Nephron (organoid): ENCODE results near the gene IL19.
A peak's percentile ranks its signal among the peaks of the same experiment; 100 is the strongest.

Experiments
- H3K27ac Mint-ChIP-seq, 3 experiments: 2 replicates each; pipeline ENCODE4 v1.8.0; 2020; ENCODE audit warnings: mixed read lengths in 3 of 3, mild to moderate bottlenecking in 2 of 3, moderate library complexity in 1 of 3
- H3K27me3 Mint-ChIP-seq: 2 replicates; pipeline ENCODE4 v1.8.0; 2021; ENCODE audit warnings: low read depth, mild to moderate bottlenecking, moderate library complexity, mixed read lengths
- H3K36me3 Mint-ChIP-seq: 2 replicates; pipeline ENCODE4 v1.8.0; 2020; ENCODE audit warnings: low read depth, mixed read lengths
- H3K4me1 Mint-ChIP-seq: 2 replicates; pipeline ENCODE4 v1.8.0; 2020; ENCODE audit warnings: mixed read lengths
- H3K4me3 Mint-ChIP-seq, 3 experiments: 2 replicates each; pipeline ENCODE4 v1.8.0; 2020; ENCODE audit warnings: mild to moderate bottlenecking in 3 of 3, mixed read lengths in 3 of 3, moderate library complexity in 2 of 3
- H3K9me3 Mint-ChIP-seq: 2 replicates; pipeline ENCODE4 v1.8.0; 2020; ENCODE audit warnings: mixed read lengths
- TF ChIP-seq, protein P1 (sequence below), 3 experiments: fragments of 200-600 bp; sonication (generic); IDR thresholded peaks; one replicate each; pipeline ENCODE4 v1.5.0; 2021; ENCODE audit warnings: antibody characterized with exemption in 3 of 3; ENCODE audit not compliant: unreplicated experiment in 3 of 3

IL19 gene

DNA sequence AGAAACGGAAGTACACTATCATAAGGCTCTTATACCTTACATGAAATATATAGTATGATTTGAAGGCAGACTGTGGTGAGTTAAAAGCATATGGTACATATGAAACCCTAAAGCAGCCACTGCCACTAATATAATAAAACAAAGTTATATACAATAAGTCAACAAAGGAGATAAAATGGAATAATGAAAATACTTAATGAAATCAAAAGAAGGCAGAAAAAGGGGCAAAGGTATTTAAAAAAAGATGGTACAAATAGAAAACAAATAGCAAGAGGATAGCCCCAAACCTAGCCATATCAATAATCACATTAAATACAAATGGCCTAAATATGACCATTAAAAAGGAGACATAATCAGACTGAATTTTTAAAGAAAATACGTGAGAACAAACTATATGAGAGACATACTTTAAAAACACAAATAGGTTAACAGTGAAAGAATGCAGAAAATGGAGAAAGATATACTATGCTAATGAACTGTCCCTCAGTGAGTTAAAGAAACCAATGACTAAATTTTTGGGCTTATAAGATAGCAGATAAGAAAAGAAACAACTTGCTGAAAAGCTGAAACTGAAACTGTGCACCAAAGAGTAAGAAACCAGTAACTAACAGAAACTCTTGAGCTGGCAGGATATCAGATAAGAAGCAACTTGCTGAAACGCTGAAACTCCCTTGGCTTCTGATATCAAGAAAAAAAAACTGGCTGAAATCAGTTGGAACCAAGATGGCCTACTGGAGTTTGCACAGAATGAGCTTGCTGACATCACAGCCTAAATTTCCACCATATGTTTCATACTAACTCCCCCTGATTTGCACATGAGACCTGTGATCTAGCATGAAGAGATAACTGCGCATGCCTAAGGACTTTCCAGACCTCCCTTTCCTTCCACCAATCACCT lies 46.1 kb downstream of the IL19 start:
- TF ChIP-seq, protein P1, sequence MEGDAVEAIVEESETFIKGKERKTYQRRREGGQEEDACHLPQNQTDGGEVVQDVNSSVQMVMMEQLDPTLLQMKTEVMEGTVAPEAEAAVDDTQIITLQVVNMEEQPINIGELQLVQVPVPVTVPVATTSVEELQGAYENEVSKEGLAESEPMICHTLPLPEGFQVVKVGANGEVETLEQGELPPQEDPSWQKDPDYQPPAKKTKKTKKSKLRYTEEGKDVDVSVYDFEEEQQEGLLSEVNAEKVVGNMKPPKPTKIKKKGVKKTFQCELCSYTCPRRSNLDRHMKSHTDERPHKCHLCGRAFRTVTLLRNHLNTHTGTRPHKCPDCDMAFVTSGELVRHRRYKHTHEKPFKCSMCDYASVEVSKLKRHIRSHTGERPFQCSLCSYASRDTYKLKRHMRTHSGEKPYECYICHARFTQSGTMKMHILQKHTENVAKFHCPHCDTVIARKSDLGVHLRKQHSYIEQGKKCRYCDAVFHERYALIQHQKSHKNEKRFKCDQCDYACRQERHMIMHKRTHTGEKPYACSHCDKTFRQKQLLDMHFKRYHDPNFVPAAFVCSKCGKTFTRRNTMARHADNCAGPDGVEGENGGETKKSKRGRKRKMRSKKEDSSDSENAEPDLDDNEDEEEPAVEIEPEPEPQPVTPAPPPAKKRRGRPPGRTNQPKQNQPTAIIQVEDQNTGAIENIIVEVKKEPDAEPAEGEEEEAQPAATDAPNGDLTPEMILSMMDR (IDR thresholded peaks at IDR 0.05; ENCODE audit: unreplicated experiment in 3 of 3) = no peak
- H3K27me3 Mint-ChIP-seq = peaks cover 6% of the 10 kb centered on the region
- peaks cover 12% of the 10 kb centered on the region for H3K9me3 Mint-ChIP-seq
- peak overlapping the region; percentile 17 to 76 (median 71) for H3K27ac Mint-ChIP-seq
- no peaks in the 10 kb centered on the region for H3K36me3 Mint-ChIP-seq
- peak overlapping the region in 1 of 3 experiments; percentile 8 for H3K4me3 Mint-ChIP-seq
- peaks cover 26% of the 10 kb centered on the region for H3K4me1 Mint-ChIP-seq

DNA sequence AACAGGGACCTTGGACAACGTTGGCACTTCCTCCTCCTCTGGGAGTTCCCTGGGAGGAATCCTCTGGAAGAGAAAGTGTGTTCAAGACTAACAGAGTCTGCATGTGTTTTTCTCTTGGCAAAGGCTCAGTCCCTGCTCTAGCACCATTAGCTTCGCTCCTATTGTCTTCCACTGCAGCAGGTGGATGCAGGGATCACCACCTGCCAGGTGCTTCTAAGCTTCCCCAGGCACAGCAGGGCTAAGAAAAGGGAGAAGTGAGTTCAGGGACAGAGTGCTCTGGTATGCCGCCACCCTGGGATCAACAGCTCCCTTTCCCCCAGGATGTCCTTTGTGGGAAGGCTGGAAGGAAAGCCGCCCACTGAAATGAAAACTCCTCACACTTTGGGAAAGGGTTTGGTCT lies 50.9 kb downstream of the IL19 start:
- Mint-ChIP-seq H3K27me3 (peaks cover 12% of the 10 kb centered on the region), H3K9me3 (no peaks in the 10 kb centered on the region), H3K4me3 (no peak overlapping the region), H3K27ac (no peak overlapping the region), H3K4me1 (peaks cover 32% of the 10 kb centered on the region), H3K36me3 (no peaks in the 10 kb centered on the region)
- TF ChIP-seq, protein P1 (IDR thresholded peaks at IDR 0.05; ENCODE audit: unreplicated experiment in 3 of 3) = no peak

DNA sequence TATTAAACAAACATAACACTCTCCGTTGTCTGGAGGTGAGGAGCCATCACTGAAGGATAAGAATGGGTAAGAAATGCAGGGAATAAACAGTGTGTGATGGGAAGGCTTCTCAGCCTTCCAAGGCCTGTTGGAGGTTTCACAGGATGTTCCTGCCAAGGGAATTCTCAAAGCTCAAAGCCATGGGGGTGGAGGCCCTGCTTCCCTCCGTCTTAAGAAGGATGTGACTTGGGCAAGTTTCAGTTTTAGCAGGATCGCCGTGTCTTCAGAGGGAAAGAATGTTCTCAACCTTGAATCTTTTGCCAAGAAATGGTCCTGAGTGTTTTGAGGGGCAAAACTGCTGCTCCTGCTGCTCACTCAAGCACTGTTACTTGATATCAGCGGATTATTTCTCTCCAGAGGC lies 53.2 kb downstream of the IL19 start:
- Mint-ChIP-seq H3K27me3 (peaks cover 15% of the 10 kb centered on the region), H3K9me3 (no peaks in the 10 kb centered on the region), H3K36me3 (no peaks in the 10 kb centered on the region), H3K4me3 (no peak overlapping the region), H3K27ac (peak overlapping the region in 2 of 3 experiments; percentile 23 to 58), H3K4me1 (peaks cover 27% of the 10 kb centered on the region)
- TF ChIP-seq, protein P1 (IDR thresholded peaks at IDR 0.05; ENCODE audit: unreplicated experiment in 3 of 3) = no peak

DNA sequence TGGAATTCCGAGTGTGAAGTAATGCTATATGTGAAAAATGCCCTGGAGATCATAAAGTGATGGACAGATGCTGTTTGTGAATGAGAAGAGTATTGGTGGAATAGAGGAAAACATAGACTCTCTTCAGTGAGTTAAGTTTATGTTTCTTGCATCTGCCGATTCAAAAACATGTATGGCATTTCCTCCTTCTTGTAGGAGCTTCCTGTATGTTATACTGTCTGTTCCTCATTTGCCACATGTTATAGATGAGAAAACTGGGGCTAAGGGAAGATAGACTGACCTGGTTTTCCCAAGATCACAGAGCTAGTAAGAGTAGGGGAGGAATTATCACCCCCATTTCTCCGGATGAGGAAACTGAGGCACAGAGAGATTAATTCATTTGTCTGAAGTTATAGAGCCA lies 53.8 kb downstream of the IL19 start:
- Mint-ChIP-seq H3K4me3 (no peak overlapping the region), H3K27ac (peak overlapping the region in 2 of 3 experiments; percentile 23 to 58), H3K9me3 (no peaks in the 10 kb centered on the region), H3K4me1 (peaks cover 27% of the 10 kb centered on the region), H3K36me3 (no peaks in the 10 kb centered on the region), H3K27me3 (peaks cover 18% of the 10 kb centered on the region)
- TF ChIP-seq, protein P1 (IDR thresholded peaks at IDR 0.05; ENCODE audit: unreplicated experiment in 3 of 3) = no peak

DNA sequence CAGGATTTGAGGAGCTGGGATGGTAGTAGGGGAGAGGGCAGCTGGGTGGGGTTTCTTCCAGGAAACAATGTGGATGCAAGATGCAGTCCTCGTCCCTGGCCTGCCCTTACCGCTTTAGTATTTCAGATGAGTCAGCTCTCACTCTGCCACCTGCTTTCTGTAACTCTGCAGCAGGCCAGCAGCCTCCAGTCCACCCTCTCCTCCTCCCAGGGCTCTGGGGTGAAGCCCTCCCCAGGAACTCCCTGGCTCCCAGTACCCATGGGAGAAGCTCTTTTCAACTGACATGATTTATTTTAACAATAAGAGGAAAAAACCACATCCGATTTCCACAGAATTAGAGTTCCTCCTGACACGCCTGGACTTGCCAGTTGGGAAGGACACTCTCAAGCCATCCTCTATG lies 55.8 kb downstream of the IL19 start:
- no peak overlapping the region for H3K4me3 Mint-ChIP-seq
- H3K27me3 Mint-ChIP-seq = peaks cover 31% of the 10 kb centered on the region
- TF ChIP-seq, protein P1 (IDR thresholded peaks at IDR 0.05; ENCODE audit: unreplicated experiment in 3 of 3) = no peak
- H3K9me3 Mint-ChIP-seq = no peaks in the 10 kb centered on the region
- H3K4me1 Mint-ChIP-seq = peaks cover 27% of the 10 kb centered on the region
- peak overlapping the region in 2 of 3 experiments; percentile 8 to 33 for H3K27ac Mint-ChIP-seq
- H3K36me3 Mint-ChIP-seq = no peaks in the 10 kb centered on the region

DNA sequence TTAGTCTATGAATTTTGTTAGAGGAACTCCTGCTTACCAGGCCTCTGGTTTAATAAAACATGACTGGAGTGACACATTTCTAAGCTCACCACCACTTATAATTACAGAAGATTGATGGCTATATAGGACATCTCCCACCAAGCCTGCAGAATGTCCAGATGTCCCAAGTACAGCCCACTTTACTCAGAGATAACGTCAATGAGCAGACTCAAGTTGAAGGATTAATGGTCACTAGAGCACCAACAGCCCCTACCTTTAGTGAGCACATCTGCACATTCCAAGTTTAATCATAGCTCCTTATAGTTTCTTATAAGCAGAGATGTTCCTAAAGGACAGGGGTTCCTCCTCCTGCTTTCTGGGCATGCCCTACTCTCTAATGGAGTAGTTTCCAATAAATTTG lies 57.5 kb downstream of the IL19 start:
- Mint-ChIP-seq H3K36me3 (no peaks in the 10 kb centered on the region), H3K4me1 (peaks cover 27% of the 10 kb centered on the region), H3K4me3 (no peak overlapping the region), H3K27me3 (peaks cover 24% of the 10 kb centered on the region), H3K9me3 (no peaks in the 10 kb centered on the region), H3K27ac (peak overlapping the region in 2 of 3 experiments; percentile 2 to 67)
- TF ChIP-seq, protein P1 (IDR thresholded peaks at IDR 0.05; ENCODE audit: unreplicated experiment in 3 of 3) = no peak
